Hair follicular keratinocyte (primary cell): ENCODE results near the gene KATNIP. TPM values are rescaled to one million over a fixed set of nuclear protein-coding genes. Genes with fewer than 3 reads are reported as not detected.

Experiments
- total RNA-seq: library from RNA; depleted of rRNA; stranded (reverse); fragments of >200 nt; gene quantifications from 2 replicates; pipeline ENCODE4 v1.2.3, GENCODE V29; 2015

KATNIP gene
- total RNA-seq: 7.2 and 8.3 TPM in 2 replicates

GRCh38 chr16:27549746-27550581 lies at the start of gene KATNIP, which contains the start of gene GTF3C1:
Gene KATNIP, plus strand, starts transcription at chr16:27550144. Its CDS starts 27 bp downstream, at chr16:27550171.
Gene GTF3C1, minus strand, starts transcription at chr16:27549913. Its CDS starts 23 bp downstream, at chr16:27549890.

Other genes starting within 250 kb of the KATNIP start
- gene IL4R, start 236.2 kb upstream of the KATNIP start, total RNA-seq: 93.0 and 127 TPM in 2 replicates
- 0.19 TPM in 1 of 2 replicates, not detected in the other for gene IL21R, start 148.0 kb upstream of the KATNIP start, total RNA-seq
- 59.5 and 61.4 TPM in 2 replicates for gene GTF3C1, start 231 bp upstream of the KATNIP start, total RNA-seq